Endothelial cell of hepatic sinusoid (primary cell): Measurements from ENCODE around the gene D2HGDH.

Source experiments
- in situ Hi-C: cut with HindIII; loops from 2 replicates; pipeline ENCODE4 v1.10.0; 2017; ENCODE audit warnings: low sequenced_read_pairs

D2HGDH gene

DNA sequence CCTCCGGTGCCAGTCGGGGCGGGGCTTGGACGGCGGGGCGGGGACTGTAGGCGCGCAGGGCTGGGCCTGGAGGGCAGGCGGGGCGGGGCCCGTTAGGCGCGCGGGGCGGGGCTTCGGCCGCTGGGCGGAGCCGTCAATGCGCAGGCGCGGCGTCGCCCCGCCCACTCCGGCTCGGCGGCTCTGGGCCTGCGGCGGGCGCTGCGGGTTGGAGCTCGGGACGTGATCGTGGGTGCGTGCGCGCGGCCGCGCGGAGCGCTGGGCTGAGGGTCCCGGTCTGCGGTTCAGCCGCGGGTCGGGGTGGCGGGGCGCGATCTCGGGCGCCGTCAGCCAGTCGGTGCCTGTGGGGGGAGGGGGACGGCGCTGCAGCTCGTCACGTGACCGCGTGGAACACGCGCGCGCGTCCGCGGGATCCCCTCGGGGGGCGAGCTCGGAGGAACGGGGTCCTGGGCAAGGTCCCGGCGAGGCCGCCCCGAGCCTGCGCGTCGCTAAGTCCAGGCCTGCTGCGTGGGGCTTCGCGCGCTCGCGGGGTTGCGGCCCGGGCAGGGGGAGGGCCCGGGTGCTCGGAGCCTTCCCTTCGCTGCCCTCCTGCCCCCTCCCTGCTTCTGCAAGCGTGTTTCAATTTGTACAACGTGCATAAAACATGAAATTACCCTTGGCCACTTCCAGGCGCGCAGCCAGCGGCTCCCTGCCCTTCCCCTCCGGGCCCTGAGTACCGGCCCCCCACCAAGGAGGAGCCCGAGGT lies at the start of gene D2HGDH:
TSS of gene D2HGDH (plus strand) at position 164 of the 742 bp plus-strand sequence. CDS start 595 bp downstream, outside the sequence.
- in situ Hi-C loops: no loop called here

DNA sequence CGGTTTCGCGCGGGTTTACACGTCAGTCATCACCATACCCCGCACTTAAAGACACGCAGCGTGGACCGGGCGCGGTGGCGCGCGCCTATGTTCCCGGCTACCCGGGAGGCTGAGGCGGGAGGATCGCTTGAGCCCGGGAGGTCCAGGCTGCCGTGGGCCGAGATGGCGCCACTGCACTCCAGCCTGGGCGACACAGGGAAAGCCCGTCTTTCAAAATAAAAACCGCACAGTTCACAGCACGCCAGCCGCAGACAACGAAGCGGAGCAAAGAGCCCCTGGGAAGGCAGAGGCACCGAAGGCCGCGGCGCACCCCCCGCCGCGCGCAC lies 48.1 kb upstream of the D2HGDH start:
- in situ Hi-C loops: no loop called here

DNA sequence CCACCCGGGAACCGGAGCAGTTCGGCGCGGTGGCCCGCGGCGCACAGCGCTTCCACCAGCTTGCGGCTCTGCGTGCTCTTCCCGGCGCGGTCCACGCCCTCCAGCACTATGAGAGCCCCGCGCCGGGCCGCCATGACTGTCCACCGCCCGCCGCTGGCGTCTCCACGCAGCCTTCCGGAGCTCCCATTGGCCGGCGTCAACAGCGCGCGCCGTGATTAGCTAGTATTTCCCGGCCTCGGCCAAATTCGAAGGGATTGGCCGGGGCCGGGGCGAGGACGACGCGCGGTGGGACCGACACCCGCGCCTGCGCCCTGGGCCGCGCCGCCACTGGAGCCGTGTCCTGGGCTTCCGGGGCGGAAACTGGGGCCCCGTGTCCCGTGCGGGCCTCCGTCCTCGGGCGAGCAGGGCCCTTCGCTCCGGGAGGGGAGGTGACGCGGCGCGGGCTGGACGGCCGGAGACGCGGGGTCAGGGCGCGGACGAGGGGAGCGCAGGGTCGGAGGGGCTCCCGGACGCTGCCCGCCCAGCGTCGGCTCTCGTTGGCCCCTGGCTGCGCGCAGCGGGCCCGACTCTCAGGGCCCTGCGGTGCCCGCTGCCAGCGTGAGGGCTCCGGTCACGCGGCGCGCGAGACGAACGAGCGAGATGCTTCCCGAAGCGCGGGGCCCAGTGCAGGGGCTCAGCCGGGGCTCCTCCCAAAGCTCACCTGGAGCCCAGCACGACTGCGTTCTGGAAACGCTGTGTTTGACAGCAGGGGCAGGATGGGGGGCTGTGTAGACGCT lies 47.6 kb upstream of the D2HGDH start, which contains the start of gene DTYMK:
TSS of gene DTYMK (minus strand) at position 166 of the 776 bp plus-strand sequence. CDS start at position 134, 32 bp downstream.
- in situ Hi-C loops: no loop called here

DNA sequence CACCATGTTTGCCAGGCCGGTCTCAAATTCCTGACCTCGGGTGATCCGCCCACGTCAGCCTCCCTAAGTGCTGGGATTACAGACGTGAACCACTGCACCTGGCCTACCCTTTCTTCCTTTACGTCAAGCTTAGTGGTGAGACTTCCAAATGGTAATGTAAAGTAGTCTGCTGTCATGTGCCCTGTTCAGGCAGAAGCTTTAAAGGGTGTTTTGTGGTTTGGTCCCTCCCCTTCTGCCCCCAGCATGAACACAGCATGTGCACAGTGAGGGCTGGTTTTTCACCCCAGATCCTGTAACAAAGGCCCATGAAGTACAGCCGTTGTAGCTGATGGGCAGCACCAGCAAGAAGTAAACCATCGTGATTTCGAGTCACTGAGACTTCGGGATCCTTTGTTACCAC lies 45.1 kb upstream of the D2HGDH start:
- in situ Hi-C loops: no loop called here

DNA sequence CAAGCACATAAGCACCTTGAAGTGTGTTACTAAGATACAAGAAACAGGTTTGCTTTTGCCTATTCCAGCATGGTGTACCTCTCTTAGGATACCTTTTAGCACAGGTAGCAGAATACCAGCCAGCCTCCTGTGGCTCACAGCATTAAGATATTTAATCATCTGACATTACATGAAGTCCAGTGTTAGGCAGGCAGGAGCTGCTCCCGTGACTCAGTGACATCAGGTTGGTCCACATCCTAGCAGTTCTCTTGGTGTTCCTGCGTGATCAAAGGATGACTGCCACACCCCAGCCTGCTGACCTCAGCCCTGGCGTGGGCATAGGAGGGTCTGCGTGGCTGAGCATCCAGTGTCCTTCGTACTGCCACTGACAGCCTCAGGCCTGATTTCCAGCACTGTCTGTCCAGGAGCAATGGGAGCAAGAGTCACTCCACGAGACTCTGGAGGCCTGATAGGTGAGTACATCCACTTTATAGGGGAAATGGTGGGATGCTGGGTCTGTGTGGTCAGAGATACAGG lies 44.2 kb upstream of the D2HGDH start:
- in situ Hi-C loops: no loop called here

DNA sequence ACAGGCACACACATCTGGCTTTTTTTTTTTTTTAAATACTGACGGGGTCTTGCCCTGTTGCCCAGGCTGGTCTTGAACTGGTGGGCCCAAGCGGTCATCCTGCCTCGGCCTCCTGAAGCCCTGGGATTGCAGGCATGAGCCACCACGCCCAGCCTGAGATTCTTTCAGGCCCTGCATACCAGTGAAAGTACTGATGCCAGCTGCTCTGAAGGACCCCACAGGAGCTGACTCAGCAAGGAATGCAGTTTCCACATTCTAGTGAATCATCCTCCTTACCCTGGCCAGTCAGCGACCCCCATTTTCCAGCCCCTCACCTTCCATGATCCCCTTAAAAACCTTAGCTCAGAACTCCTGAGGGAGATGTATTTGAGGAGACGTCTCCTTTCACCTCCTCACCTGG lies 42.0 kb upstream of the D2HGDH start:
- in situ Hi-C loops: no loop called here

DNA sequence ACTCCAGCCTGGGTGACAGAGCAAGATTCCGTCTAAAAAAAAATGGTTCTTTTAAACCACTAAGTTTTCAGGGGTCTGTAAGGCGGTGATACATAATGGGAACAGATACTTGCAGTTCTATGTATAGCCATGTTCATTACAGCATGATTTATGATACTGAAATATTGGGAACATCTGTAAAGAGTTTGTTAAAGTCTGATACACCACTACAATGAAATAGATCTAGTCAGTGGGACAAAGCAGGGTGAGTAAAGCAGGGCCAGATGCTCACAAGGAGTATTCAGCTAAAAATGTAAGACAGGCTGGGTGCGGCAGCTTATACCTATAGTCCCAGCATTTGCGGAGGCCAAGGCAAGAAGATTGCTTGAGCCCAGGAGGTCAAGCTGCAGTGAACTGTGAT lies 38.8 kb upstream of the D2HGDH start:
- in situ Hi-C loops: no loop called here

DNA sequence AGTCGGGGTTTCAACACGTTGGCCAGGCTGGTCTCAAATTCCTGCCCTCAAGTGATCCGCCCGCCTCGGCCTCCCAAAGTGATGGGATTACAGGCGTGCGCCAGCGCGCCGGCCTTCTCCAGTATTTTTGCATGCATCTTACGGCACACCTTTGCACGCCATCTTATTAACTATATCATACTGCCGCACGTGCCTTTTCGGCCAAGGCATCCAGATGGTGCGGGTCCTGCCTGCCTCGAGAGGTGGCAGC lies 33.4 kb upstream of the D2HGDH start:
- in situ Hi-C loops: no loop called here

DNA sequence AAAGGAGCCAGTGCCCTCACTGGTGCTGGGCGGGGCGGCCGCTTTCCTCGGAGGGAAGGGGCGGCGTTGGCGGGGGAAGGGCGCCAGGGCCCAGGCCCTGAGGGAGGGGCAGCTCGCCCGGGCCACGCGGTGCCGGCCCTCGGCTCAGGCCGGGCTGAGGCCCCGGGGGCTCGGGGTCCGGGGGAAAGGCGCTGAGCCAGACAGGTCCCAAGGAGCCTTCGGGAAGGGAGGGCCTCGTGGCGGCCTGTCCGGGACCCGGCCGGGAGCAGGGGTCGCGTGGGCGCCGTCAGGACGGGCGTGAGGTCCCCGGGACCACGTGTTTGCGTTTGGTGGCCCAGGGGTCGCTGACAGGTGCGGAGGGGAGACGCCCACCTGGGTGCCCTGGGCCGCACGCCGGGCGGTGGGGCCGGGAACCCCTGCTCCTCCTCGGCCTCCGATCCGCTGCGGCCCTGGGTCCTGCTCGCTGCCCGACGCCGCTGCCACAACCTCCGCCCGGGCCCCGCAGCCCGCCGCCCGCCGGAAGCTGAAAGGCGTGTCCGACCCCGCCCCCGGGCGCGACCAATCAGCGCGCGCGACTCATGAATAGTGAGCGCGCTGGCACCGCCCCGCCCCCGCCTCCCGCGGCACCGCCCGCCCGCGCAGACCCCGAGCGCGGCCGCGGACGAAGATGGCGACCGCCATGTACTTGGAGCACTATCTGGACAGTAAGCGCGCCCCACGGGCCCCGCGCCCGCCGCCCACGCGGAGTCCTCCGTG lies 32.9 kb upstream of the D2HGDH start, which contains the start of gene ING5:
TSS of gene ING5 (plus strand) at position 641 of the 756 bp plus-strand sequence. CDS start at position 668, 27 bp downstream.
- in situ Hi-C loops: no loop called here

DNA sequence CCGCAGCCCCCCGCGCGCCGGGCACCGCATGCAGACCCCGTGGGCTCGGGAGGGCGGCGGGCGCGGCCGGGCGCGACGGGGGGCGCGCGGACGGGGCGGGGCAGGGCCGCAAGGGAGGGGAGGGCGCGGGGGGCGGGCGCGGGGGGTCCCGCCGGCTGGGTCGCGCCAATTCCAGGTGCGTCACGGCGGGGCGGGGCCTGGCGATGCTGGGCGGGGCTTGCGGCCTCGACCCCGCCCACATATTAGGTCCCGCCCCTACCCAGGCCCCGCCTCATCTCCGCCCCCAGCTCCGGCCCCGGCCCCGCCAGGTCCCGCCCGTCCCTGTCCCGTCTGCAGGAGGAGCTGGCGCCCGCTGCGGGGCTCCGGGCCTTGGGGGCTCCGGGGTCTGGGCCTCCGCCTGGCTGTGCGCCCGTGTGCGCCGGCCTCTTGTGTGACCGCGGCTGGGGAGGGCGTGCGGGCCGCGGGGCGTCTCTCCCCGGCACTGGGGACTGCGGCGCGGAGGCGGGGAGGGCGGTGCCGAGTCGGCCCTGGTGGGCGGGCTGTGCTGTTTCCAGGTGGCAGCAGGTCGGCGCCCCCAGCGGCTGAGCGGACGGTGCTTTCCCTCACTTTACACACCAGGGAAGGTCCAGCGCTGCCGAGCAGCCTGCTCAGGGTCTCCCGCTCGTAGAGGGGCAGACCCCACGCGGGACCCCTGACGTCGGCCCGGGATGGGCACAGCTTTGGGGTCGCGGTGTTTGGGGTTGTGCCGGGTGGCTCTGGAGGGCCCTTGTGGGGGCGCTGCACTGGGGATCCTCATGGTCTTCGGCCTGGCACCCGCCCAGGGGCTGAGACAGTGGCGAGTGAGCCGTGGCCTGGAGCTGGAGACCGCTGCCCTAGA lies 32.0 kb upstream of the D2HGDH start:
- in situ Hi-C loops: no loop called here

DNA sequence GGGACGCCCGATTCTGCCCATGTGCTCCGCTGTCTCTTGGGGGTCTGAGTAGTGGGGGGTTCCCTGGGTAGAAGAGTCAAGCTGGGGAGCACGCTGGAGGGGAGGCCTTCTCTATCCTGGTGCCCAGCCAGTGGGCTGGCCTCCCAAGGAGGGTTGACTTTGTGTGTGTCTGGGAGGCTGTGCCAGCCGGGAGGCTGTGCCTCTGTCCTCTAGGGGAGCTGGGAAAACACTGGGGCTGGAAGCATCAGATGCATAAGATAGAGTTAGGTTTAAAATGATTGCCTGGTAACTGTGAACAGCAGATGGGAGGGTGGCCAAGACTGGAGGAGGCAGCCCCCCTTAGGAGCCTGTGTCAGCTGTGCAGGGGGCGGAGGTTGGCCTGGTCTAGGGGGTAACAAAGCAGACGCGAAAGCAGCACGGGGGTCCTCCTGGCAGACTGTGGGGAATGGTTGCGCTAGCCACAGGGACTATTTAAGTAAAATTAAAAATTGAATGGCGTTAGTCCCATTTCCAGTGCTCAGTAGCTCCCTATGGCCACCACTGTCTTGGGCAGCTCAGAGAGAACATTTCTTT lies 31.3 kb upstream of the D2HGDH start:
- in situ Hi-C loops: no loop called here

DNA sequence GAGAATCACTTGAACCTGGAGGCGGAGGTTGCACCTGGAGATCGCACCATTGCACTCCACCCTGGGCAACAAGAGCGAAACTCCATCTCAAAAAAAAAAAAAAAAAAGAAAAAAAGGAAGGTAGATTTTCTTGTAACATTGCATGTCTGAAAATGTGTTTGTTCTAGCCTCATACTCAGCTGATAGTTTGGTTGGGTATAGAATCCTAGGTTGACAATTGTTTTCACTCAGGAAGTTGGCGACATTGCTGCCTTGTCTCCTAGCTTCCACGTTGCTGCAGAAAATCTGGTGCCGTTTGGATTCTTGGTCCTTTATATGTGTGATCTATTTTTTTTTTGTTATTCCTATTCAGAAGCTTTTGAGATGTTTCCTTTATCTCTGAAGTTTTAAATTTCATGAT lies 27.9 kb upstream of the D2HGDH start:
- in situ Hi-C loops: no loop called here

DNA sequence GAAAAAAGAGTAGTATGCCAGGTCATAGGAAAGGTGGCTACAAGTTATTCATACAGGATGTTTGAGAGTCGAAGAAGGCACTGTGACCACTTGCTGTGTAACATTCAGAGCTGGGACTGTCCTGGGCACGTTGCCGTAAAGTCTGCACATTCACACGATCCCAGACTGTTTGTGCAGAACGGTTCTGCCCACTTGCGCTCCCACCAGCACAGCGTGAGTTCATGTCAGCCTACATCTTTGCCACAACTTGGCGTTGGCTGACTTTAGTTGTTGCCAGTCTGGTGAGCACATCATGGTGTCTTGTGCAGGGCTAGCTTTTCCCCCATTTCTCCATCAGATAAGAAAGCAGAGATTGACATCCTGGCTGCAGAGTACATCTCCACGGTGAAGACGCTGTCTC lies 25.6 kb upstream of the D2HGDH start:
- in situ Hi-C loops: no loop called here

DNA sequence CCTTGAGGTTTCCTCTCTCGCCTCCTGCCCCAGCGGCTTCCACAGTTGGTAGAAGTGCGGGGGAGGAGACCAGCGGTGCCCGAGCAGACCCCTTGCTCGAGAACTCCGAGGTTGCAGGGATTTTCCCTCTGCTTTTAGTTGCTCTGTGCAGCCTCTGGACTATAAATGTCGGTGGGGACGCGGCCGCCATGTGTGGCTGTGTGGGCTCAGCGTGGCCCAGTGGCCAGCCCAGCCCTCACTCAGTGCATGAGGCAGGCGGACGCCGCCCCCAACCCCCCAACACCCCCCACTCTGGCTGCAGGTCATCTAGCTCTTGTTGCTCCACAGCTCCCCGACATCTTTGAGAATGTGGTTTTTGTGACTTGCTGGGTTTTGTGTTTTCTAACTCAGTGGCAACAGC lies 15.3 kb upstream of the D2HGDH start:
- in situ Hi-C loops: no loop called here

DNA sequence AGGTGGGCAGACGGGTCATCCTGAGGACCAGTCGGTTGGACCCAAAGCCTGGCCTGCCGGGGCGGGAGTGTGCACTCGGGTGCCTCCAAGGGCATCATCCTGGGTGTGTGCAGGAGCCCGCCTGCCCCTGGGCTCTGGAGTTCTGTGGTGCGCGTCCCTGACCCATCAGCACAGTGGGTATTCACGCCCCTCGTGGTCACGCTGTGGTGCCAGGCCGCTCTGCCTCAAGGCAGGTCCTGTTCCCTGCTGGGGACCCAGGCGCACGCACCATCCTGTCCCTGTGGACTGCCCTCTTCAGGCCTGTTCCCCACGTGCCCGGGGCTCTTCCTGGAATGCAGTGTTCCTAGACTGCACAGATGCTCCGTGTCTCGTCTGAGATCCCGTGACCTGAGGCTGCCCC lies 14.3 kb upstream of the D2HGDH start:
- in situ Hi-C loops: loop anchor here (5.0 kb wide), 1 partner anchor 53 kb away; no protein-coding TSS in a partner anchor

DNA sequence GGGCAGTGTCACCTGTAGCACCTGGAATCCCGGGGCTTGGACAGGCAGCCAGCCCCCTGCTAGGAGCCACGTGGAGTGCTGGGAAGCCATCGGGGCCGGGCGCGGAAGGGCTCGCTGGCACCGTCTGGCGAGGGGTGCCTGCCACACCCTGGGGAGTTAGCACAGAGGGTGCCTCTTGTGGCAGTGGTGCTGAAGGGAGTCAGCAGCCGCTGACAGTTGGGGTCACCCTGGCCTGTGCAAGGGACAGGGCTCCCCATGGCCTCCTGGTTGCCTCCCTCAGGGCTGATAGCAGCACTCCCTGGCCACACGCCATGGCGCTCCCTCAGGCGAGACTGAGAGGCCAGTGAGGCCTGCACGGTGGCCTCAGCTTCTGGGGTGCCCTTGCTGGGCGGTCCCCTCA lies 13.9 kb upstream of the D2HGDH start:
- in situ Hi-C loops: loop anchor here (5.0 kb wide), 1 partner anchor 53 kb away; no protein-coding TSS in a partner anchor

DNA sequence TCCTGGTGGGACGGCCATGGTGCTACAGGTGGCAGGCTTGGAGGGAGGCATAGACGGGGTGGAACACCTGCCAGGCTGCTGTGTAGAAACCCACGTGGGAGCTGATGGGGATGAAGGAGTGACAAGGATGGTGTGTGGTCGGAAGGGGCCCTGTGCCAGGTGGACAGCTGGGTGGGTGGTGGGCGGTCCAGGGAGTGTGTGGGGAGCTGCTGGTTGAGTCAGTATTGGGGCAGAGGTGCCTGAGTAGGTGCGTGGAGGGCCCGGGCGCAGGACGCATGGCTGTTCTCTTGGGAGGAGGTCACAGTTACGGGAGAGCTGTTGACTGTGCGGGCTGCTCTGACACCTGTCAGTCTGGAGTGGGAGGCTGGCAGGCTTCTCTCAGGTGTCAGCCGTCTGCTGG lies 12.6 kb upstream of the D2HGDH start:
- in situ Hi-C loops: loop anchor here (5.0 kb wide), 1 partner anchor 55 kb away; no protein-coding TSS in a partner anchor

DNA sequence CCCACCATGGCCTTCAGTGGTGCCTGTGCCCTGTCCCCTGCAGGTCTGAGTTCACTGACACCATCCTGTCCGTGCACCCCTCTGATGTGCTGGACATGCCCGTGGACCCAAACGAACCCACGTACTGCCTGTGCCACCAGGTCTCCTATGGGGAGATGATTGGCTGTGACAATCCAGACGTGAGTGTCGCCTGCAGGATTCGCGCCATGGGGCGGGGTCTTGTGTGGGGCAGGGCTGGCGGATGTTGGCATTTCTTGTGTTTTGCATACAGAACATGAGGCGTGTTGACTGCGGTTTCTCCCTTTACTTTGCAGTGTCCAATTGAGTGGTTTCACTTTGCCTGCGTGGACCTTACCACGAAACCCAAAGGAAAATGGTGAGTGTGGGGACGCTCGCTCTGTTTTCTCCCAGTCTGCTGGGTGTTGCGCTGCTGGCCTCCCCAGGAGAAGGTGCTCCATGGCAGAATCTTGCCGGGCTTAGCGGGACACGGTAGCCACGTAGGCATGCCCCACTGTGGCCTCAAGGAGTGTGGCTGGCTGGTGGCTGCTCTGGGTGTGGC lies 11.5 kb upstream of the D2HGDH start:
- in situ Hi-C loops: loop anchor here (5.0 kb wide), 1 partner anchor 56 kb away; no protein-coding TSS in a partner anchor

DNA sequence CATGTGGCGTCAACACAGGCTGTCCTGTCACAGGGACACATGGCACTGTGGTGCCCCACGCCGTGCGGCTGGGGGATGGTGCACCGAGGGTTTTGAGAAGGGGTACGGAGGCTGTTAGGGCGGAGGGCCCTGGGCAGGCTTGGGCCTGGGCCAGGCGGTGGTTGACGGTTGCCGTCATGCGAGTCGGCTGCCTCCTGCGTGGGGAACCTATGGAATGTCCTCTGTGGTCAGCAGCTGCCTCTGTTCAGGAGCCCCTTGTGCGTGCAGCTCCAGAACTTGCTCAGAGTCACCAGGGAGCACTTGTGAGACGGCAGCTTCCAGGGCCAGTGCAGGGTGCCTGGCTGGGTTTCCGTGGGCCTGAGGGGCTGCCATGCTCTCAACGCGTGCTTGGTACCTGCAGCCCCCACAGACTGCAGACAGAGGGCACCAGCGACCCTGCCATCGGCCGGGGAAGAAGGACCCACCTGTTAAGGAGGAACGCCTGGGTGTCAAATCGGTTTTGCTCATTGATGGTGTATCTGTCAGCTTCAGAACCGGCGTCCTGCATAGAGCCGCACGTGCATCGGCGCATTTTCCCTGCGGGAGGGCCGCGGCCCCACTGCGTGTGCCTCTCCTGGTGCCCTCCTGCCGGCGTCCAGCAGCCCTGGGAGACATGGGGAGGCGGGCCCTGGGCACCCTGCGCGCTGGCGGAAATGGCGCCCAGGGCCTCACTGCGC lies 10.0 kb upstream of the D2HGDH start:
- in situ Hi-C loops: loop anchor here (5.0 kb wide), 1 partner anchor 57 kb away; no protein-coding TSS in a partner anchor
